NCI-H187 (cell line): Measurements from ENCODE around the gene EDEM1.
"Not testable (repeated sequence)": the region's sequence is repeated elsewhere in the genome, so short reads cannot be mapped to it uniquely, and the experiment has no call there.

Experiments
- DNase-seq, 2 experiments: peaks; one replicate each; lab custom pipeline; 2025; lab: John Stamatoyannopoulos, UW

Gene EDEM1

DNA sequence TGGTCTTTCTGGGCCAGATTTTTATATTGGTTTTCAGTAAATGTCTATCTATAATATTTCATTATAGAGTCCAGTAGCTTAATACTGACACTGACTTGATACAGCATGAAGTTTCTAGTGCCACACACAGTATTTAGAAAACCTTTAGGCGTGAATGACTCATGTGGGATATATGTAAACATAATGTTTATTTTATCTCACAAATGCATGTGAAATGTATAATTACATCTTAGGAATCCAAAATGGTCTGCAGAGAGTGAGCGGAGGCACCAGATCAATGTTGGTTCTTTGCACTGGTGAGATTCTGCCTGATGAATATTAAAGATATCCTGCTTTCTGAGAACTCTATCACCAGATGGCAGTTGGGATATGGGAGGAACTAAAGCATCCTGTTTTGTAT is 8.5 kb upstream of the EDEM1 start:
- DNase-seq = not testable (repeated sequence)

DNA sequence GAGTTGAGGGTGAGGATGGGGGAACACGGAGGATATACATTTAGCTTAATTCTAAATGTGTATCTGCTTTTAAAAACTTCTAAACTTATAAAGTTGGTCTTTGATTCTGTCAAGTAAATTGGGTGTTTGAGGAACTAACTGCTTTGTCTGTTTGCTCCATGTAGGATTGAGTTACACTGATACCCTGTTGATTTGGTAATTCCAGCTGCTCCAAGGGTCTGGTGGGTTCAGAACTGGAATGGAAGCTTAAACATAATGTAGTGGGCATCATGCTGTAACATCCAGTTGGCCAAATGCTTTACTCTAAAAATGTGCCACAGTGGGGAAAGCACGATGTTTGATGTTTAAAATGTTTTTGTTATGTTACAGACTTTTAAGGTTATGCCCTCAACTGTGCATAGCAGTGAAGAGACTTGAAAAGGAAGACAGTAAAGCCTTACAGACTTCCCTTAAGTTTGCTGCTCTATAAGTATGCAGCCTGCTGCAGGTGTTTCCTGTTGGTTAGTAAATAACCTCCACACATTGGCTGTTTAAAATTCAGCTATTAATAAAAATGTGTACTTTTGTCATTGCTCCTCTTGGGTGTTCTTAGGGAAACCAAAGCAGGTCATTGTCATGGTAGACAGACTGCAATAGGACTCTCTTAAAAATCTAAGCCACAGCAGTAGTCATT is 5.9 kb upstream of the EDEM1 start:
- no peak for DNase-seq

DNA sequence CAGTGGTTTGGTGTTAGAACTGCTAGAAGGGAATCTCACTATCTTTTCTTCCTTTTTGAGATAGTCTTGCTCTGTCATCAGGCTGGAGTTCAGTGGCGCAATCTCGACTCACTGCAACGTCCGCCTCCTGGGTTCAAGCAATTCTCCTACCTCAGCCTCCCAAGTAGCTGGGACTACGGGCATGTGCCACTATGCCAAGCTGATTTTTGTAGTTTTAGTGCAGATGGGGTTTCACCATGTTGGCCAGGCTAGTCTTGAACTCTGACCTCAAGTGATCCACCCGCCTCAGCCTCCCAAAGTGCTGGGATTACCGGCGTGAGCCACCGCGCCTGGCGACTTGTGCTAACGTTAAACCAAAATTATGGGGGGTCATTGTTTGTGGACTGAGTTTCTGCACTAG is 3.8 kb upstream of the EDEM1 start:
- DNase-seq = not testable (repeated sequence)

DNA sequence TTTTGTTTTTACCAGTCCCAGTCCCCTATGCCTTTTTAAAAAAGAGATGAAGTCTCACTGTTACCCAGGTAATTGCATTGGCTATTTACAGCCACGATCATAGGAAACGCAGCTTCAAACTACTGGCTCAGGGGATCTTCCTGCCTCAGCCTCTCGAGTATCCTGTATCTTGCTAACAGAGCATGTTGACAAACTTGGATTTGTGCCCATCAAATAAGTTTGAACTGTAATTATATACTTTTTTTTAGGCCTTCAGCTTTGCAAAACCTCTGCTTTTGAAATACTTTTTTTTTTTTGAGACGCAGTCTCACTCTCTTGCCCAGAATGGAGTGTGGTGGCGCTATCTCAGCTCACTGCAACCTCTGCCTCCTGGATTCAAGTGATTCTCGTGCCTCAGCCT is 3.0 kb upstream of the EDEM1 start:
- DNase-seq = no peak

DNA sequence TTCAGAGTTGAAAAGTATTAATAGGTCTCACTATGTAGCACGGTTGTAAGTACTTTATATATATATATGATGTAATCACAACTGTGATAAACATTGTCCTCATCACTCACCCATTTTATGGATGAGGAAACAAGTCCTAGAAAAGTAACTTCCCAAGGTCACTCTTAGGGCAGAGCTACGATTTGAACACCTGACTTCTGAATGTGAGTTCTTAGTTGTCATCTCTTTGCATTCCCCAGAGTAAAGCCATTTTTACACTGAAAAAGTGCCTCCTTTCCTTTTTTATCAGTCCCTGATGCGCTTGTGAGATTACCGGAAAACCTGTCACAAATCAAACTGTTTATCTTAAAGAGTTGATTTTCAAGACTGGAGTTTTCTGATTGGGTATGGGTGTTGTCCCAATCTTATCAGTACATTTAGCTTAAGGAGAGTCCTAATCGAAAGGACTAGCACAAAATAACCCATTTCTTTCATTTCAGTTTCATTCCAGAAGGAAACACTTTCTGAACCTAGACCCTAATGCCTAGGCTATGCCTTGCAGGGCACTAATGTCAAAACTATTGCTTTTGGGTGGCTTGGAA is 2.3 kb upstream of the EDEM1 start:
- no peak for DNase-seq

DNA sequence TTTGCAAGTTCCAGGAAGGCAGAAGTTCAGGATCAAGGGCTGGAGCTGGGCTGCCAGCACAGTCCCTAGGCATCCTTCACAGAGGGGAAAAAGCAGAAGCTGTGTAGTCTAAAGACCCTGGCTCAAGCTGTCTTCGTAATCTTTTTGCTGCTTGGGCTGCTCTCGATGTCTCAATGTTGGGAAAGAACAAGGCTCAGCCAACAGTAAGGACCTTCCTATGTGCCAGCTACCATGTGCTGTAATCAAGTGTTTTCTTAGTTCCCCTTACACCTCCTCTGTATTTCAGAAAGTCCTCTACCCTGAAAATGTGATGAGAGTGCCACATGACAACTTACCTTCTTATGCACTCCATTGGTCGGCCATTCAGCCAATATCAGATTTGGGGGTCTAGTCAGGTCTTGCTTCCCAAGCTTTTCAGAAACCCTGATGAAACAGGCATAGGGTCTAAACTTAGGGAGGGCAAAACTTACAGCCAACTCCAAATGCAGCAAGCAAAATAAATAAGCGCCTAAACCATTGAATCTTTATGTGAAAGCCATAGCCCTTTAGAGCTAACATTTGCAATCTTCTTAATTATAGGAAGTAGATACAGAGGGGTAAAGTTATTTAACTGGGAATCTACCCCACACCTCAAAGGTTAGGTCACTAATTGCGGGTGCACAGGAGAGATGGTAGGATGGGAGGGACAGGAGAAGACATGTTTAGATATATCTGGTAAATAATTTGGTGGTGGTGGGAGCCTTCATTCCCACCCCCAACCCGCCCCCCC is 1.2 kb upstream of the EDEM1 start:
- DNase-seq = no peak

DNA sequence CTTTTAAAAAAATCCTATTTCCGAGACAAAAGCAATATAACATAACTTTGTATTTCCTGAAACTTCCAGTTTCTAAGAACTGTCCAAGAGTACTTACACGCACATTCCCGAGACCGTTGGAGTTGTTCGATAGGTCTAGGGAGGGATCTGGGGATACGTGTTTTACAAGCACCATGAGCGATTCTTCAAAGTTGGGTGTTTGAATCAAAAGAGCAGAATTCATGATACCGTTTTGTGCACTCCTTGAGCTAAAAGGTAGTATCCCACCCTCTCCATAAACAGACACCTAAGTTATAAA is 700 bp upstream of the EDEM1 start:
- DNase-seq = no peak

DNA sequence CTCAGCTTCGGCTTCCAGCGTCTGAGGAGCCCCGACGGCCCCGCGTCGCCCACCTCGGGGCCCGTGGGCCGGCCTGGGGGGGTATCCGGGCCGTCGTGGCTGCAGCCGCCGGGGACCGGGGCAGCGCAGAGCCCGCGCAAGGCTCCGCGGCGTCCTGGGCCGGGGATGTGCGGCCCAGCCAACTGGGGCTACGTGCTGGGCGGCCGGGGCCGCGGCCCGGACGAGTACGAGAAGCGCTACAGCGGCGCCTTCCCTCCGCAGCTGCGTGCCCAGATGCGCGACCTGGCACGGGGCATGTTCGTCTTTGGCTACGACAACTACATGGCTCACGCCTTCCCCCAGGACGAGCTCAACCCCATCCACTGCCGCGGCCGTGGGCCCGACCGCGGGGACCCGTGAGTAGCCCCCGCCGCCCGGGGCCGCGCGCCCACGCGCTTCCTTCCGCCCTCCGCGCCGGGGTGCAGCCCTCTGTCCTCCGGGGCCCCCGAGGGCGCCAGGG is 462 bp downstream of the EDEM1 start:
- peak in 1 of 2 experiments; percentile 1 for DNase-seq

DNA sequence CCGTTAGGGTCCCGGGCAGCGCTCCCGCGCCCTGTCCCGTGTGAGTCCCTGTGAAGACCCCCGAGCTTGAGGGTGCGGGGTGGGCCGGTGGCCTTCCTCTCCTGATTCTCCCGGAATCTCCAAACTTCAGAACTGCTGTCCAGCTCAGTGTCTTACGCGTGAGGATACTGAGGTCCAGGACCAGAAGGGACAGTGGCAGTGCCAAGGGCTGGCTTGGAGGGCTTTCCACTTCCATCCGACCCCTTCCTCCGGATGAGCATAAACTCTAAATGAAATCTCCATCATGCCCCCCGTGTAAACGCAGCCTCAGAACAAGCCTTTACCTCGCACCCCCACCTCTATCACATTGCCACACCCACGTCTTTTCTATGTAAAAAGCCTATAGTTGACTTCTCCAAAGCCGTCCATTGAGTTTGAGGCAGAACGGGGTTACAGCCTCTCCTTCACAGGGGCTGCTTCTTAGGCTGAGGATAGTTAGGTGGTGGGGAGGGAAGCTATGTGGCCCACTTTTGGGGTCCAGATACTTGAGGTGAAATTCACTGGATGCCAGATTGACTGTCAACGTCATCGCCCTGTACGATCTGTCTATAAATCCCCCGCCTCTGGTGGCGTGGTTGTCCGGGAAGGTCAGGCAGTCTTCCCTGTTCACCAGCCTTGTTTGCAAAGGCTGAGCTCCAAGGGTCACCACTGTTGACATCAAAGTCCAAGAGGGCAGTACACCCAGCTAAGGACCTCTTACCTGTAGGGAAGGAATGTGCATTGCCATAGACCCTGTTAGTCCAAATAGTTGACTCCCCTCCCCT is 1.1 kb downstream of the EDEM1 start:
- DNase-seq = no peak

DNA sequence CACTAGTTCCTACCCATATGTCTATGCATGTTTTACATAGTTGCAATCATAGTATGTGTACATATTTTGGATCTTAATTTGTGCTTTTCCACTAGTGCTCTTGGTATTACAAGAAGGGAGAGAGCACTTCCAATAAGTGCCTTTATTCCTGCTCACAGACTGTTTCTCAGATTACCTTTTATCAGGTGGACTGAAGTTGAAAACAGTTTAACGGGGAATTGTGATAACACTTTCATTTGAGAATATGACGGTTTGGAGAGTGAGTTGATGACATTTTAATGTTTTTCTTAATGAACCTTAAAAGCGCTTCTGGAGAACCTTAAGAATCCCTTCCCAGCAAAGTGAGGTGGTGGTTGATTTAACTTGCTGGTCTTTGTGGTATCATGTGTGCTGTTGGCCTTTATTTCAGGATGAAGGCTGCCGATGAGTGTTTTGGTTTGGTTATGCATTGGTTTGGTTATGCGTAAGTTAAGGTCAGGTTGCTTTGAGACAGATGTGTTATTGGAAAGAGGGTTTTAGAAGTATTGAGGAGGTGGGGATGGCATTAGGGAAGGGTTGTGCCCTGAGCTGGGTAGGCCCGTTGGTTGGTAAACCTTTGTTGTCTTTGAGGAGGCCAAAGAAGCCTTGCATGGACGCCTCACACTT is 2.8 kb downstream of the EDEM1 start:
- DNase-seq = peak; percentile 2 to 15

DNA sequence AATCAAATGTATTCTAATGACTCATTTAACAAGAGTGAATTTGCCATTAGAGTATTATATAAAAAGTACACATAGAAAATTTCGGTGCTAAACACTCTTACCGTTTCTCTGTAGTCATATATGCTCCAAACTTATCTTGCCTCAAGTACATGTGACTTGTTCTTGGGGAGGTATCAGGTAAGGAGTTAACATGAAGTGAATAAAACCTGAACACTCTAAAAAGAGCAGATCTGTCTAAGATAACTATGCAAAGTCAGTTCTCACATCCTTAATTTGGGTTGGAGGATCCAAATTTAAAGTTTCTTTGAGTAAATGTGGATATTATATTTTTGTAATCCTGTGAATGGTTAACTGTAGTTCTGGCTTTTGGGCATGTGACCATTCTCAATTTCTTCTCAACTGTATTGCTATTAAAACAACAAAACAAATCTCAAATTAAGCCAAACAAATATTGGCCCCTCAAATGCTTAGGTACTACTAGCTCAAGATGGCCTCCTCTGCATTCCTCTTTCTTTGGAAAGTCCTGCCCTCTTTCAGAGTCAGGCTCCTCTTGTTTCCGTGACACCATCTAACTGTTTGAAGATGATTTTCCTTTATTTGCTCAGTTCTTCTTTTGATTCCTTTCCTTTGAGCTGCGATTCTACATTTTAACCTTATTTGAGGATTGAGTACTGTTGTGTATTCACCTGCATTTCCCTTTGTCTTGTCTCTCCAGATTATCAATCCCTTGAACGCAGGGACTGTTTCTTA is 4.2 kb downstream of the EDEM1 start:
- DNase-seq = no peak

DNA sequence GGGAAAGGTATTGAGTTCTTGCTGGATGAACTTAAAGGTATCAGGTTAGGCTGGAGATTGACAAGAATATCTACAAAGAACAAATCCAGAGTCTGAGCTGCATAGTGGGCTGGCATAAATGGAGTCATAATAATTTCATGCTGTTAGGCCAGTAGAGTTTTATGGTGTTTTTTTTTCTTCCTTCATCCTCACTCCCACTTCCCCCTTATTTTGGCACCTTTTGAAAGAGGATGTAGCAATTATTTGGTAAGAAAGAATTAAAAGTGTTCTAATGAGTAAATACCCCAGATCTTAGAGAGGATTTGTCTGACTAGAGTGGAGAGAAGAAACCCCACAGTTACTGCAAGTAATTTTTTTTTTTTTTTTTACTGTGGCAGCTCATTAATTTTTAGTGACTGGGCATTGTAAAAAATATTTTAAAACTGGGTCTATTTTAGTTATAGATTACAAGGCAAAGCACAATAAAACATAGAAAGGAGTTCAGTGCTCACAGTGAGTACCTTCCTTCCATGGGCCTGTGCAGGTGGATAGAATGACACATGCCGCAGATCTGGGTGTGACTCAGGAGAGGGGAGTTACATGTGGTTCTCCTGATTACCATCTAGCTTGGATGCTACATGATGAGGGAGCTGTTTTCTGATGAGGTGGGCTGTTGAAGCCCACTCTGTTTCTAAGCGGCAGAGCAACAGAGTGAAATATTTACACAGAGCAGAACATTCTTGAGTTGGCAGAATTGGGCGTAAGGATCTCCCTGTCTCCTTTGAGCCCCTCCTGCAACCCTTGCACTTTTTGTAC is 5.3 kb downstream of the EDEM1 start:
- no peak for DNase-seq

DNA sequence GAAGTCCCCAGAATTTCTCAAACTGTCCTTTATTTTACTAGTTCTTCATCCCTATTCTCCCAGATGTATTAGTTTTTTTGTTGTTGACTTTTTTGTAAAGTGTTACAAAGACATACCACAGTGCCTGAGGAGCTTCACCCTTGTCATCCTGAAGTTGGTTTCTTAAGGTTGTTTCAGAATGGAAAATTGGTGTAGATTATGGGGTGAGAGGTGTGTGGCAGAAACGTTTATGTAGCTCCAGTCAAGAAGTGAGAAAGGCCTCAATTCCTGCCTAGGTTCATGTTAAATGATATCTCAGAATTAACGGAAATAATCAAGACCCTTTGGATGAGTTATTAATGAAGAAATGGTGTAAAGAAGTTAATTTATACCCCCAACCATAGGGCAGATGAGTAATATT is 6.8 kb downstream of the EDEM1 start:
- no peak for DNase-seq

DNA sequence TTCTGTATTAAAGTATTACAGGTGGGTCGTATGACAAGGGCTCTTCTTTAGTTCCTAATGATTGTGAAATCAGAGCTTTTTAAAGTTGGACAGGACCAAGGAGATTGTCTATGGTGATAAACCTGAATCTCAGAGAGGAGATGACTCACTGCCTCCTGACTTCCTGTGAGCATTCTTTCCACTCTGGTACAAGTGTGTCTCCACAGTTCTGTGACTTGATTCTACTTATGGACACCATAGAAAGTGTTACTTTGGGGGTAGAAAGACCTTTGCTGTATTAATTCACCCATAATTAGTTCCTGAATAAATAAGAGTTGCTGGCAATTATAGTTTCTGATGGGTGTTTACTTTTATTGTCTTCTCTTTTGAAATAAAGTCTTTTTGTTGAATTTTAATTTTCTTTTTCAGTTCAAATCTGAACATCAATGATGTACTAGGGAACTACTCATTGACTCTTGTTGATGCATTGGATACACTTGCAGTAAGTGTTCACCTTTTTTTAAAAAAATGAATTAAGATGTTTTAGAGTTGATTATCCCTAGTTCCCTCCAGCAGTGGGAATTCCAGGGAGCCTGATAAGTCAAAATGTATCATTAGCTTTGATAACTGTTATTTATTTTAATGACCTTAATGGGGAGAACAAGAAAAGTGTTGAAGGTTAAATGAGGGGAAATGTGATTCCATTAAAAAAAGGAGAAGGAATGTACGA is 7.4 kb downstream of the EDEM1 start:
- DNase-seq = no peak

DNA sequence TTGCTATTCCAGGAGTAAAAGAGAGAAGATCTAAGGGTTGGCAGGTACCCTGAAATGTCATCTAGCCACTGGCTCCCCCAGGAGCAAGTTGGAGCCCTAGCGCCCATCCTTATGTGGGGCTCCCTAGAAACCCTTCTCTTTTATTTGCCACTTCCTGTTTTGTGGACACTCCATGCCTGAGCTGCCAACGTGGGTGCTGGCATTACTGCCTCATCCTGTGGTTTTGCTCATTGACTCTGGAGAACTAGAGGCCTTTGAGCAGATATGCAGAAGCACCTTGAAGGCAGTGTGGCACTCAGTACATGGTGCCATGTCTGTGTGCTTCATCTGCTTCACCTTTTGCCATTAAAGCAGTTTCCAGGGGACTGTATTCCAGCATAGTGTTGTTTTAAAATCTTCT is 8.1 kb downstream of the EDEM1 start:
- DNase-seq = no peak

DNA sequence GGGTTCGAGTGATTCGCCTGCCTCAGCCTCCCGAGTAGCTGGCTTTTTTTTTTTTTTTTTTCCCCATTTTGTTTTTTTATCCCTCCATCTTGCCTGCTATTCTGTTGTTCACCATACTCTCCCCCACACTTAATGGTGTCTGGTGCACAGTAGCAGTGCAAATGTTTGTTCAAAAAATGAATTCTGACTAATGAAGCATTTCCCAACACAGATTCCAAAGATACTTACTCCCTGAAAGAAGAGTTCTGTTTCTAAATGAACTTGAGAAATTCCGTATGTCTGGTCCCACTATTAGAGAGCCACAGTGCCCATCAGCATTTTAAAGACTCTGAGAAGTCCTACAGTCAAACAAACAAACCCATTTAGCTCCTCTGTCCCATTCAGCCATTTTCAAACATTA is 9.5 kb downstream of the EDEM1 start:
- no peak for DNase-seq

DNA sequence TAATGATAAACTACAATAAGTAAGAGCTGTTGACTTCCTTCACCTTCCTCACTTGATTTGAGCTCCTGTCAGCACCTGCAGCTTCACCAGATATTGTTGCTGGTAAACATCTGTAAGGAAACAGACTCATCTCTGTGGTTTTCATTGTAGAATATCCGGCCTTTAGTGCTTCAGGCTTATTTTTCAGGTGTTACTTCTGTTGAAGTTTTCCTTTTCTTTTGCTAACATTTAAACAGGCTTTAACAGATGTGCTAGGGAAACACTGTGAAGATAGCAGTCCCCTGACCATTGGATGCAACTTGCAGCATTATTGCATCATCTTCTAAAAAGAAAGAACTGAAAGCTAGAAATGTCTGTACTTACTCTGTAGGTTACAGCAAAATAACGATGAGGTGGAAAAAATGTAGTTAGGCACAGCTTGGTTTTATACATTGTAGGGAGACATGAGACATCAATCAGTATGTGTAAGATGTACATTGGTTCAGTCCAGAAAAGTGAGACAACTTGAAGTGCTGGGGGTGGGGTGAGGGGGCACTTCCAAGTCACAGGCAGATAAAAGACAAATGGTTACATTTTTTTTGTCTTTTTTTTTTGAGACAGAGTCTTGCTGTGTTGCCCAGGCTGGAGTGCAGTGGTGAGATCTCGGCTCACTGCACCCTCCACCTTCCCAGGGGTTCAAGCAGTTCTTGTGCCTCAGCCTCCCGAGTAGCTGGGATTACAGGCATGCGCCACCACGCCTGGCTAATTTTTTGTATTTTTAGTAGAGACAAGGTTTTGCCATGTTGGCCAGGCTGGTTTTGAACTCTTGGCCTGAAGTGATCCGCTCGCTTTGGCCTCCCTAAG is 10.2 kb downstream of the EDEM1 start:
- no peak for DNase-seq

DNA sequence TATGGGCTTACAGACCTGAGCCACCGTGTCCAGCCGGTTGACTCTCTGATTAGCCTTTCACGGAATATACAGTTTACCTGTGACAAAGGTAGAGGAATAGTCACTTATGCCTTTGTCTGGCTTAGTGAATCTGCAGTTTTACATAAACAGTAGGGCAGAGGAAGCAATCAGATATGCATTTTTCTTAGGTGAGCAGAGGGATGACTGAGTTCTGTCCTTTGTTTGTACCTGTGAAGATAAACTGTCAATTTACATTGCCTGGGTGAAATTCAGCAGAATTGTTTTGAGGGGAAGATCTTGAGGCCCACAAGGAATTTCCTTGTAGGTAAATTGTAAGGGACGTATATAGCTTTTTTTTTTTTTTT is 10.8 kb downstream of the EDEM1 start:
- no peak for DNase-seq
